K562 (cell line): ENCODE measurements around the gene METTL23. TPM values are rescaled to one million over a fixed set of nuclear protein-coding genes. Genes with fewer than 3 reads are reported as not detected.

Experiments
- ARID2 ChIP-seq: fragments of 450-650 bp; IDR thresholded peaks from 2 replicates; pipeline ENCODE4 v1.6.1; 2017; ENCODE audit warnings: antibody characterized with exemption, mild to moderate bottlenecking
- BHLHE40 ChIP-seq: IDR thresholded peaks from 2 replicates; pipeline ENCODE4 v1.6.1; 2011; ENCODE audit warnings: low read length, improper control_type of control experiment
- CBX3 ChIP-seq, 2 experiments: IDR thresholded peaks; 1 replicate in 1 of 2; 2 replicates in 1 of 2; pipeline ENCODE4 v1.6.1; 2012; ENCODE audit warnings: inconsistent platforms in 2 of 2, low read length in 2 of 2, borderline replicate concordance in 1 of 2, control low read depth in 1 of 2
- CC2D1A ChIP-seq: fragments of 450-650 bp; IDR thresholded peaks from 2 replicates; pipeline ENCODE4 v1.6.1; 2017; ENCODE audit warnings: mild to moderate bottlenecking
- CREB3L1 ChIP-seq: fragments of 450-650 bp; IDR thresholded peaks from 2 replicates; pipeline ENCODE4 v1.6.1; 2014; ENCODE audit warnings: low read depth, mild to moderate bottlenecking, moderate library complexity, borderline replicate concordance
- CREM ChIP-seq: IDR thresholded peaks from 2 replicates; pipeline ENCODE4 v1.6.1; 2014; ENCODE audit warnings: antibody characterized with exemption, low read depth
- CTBP1 ChIP-seq: fragments of 450-650 bp; IDR thresholded peaks from 2 replicates; pipeline ENCODE4 v1.6.1; 2016; ENCODE audit warnings: borderline replicate concordance
- CTCF ChIP-seq, 3 experiments: IDR thresholded peaks in 2 of 3; conservative IDR thresholded peaks in 1 of 3; 2 replicates each; pipeline ENCODE4 v1.5.1; 2011 to 2012; ENCODE audit warnings: low read length in 3 of 3, mild to moderate bottlenecking in 3 of 3, control low read depth in 2 of 3, improper control_type of control experiment in 1 of 3, inconsistent platforms in 1 of 3, low read depth in 1 of 3, mixed read lengths in 1 of 3, moderate library complexity in 1 of 3; ENCODE audit not compliant: insufficient read depth in 2 of 3
- FIP1L1 ChIP-seq: fragments of 200-400 bp; formaldehyde crosslinking; IDR thresholded peaks from 2 replicates; pipeline ENCODE4 v1.6.1; 2018; ENCODE audit warnings: mild to moderate bottlenecking, low read depth, low read length; ENCODE audit not compliant: poor library complexity, severe bottlenecking
- KLF16 ChIP-seq: IDR thresholded peaks from 2 replicates; pipeline ENCODE4 v1.6.1; 2016; ENCODE audit warnings: antibody characterized with exemption
- MAZ ChIP-seq, 2 experiments: fragments of 450-650 bp in 1 of 2; sonication (generic) in 1 of 2; formaldehyde crosslinking; IDR thresholded peaks in 1 of 2; conservative IDR thresholded peaks in 1 of 2; 2 replicates each; pipeline versions ENCODE4 v1.4.0 to v1.5.0; 2020; ENCODE audit warnings: mild to moderate bottlenecking in 1 of 2, missing genetic modification reagents in 1 of 2
- PHB ChIP-seq: fragments of 250-450 bp; sonication (Bioruptor Pico); IDR thresholded peaks from 2 replicates; pipeline ENCODE4 v1.5.0; 2021
- RB1 ChIP-seq: fragments of 450-650 bp; IDR thresholded peaks from 2 replicates; pipeline ENCODE4 v1.6.1; 2017; ENCODE audit warnings: low read depth, mild to moderate bottlenecking
- RBFOX2 ChIP-seq: fragments of 200-400 bp; formaldehyde crosslinking; IDR thresholded peaks from 2 replicates; pipeline ENCODE4 v1.6.1; 2017; ENCODE audit warnings: low read depth, mild to moderate bottlenecking, low read length, moderate library complexity
- RCOR1 ChIP-seq, 2 experiments: IDR thresholded peaks; 2 replicates each; pipeline ENCODE4 v1.6.1; 2012; ENCODE audit warnings: low read depth in 2 of 2, low read length in 2 of 2, borderline replicate concordance in 1 of 2, improper control_type of control experiment in 1 of 2
- STAG1 ChIP-seq: sonication (generic); formaldehyde crosslinking; IDR thresholded peaks from 2 replicates; pipeline ENCODE4 v1.5.0; 2020; ENCODE audit warnings: missing genetic modification reagents, borderline replicate concordance
- TEAD4 ChIP-seq, 2 experiments: sonication (generic) in 1 of 2; formaldehyde crosslinking in 1 of 2; IDR thresholded peaks; 2 replicates each; pipeline versions ENCODE4 v1.6.1 to v1.8.0; 2012 to 2022; ENCODE audit warnings: borderline replicate concordance in 1 of 2, inconsistent platforms in 1 of 2, low read length in 1 of 2, mild to moderate bottlenecking in 1 of 2, missing genetic modification reagents in 1 of 2
- U2AF2 ChIP-seq: fragments of 200-400 bp; formaldehyde crosslinking; optimal IDR thresholded peaks from 2 replicates; pipeline ENCODE3; 2017; ENCODE audit warnings: low read depth, mild to moderate bottlenecking, low read length
- XRCC5 ChIP-seq: fragments of 200-400 bp; formaldehyde crosslinking; IDR thresholded peaks from 2 replicates; pipeline ENCODE4 v1.6.1; 2017; ENCODE audit warnings: low read depth, mild to moderate bottlenecking, low read length
- polyA plus RNA-seq, 8 experiments: library from polyadenylated mRNA; depleted of rRNA in 4 of 8; stranded (reverse) in 5 of 8; unstranded in 3 of 8; fragments of >200 nt; fragmentation: Nextera tagmentation in 2 of 8; fragmentation: Illumina TruSeq in 1 of 8; extraction: Ambion mirVana in 2 of 8; extraction: Trizol in 1 of 8; gene quantifications; 2 replicates each; pipeline versions ENCODE4 v1.2.1 to v1.2.3, GENCODE V29; 2011 to 2014; ENCODE audit warnings: inconsistent platforms in 1 of 8, missing spikeins in 1 of 8
- total RNA-seq, 7 experiments: library from RNA; depleted of rRNA in 6 of 7; stranded (reverse); fragments of >200 nt in 6 of 7; fragmentation: Illumina TruSeq in 2 of 7; extraction: Trizol in 2 of 7; gene quantifications; 2 replicates each; pipeline versions ENCODE4 v1.2.1 to v1.2.3, GENCODE V29; 2011 to 2021; ENCODE audit warnings: low replicate concordance in 1 of 7
- TF ChIP-seq, protein P1 (sequence below): fragments of 450-650 bp; formaldehyde crosslinking; IDR thresholded peaks from 2 replicates; pipeline ENCODE4 v1.4.0; 2020; ENCODE audit warnings: mild to moderate bottlenecking, moderate library complexity

Gene METTL23
- total and polyA plus RNA-seq, 9 of the 15 experiments (the other 6 are each of a cell fraction or from before 2014, with no cell fraction given): 29.4 to 67.3 (median 41.6) TPM

DNA sequence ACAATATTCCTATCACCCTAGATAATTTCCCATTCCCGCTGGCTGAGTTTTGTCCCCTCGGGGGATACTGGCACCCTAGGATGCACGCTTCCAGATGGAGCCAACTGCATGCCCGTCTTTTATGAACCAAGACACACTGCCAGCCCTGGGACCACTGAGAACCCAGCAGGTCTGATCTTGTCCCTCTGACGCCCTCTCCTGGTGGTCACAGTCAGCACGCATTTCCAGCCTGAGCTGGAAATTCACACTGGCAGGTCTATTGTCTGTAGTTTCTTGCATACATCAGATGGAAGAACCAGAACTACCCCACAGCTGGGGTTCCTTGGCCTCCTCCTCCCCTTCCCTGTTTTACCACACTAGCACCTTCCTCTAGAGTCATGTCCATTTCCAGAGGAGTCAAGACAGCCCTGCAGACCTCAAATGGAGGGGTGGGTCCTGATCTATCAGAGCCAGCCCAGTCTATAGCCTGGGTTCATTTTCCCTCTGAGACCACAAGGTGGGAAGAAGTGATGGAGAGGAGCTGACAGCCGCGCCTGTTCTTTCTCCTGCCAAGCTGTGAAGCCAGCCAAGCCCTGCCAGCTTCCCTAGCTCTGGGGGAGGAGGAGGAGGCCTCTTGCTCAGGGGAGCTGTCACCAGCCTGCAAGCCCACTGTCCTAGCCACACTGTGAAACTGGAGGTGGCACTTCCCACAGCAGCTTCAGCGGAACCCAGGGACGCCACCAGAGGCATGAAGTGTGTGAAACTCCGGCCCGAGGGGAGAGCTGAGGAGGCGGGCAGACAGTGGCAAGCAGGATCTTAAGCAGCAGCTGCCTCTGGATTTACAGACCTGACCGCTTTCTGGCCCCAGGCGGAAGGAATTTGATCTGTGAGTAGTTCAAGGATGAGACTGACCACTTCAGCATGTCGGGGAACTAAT lies 45.2 kb upstream of the METTL23 start (continued):
- TF ChIP-seq CREB3L1 (peak; percentile 20; the same call in 1 of the 2 replicates), CREM (peak; percentile 52; the same call in 1 of the 2 replicates), ARID2 (peak; percentile 64; the same call in 1 of the 2 replicates), RBFOX2 (no peak), STAG1 (CRISPR knock-in tag) (peak; percentile 65), CTCF (IDR thresholded peaks at IDR 0.05 in 2 of 3, conservative IDR thresholded peaks at IDR 0.05 in 1 of 3; ENCODE audit: insufficient read depth in 2 of 3, low read depth in 1 of 3, low read length in 3 of 3) (peak; percentile 91 to 95 (median 91)), U2AF2 (no peak), KLF16 (peak; percentile 41; the same call in 1 of the 2 replicates), MAZ (CRISPR knock-in tag; conservative IDR thresholded peaks at IDR 0.05 in 1 of 2, IDR thresholded peaks at IDR 0.05 in 1 of 2) (peak in 1 of 2 experiments; percentile 49; a peak in 1 of 4 replicates), RB1 (peak; percentile 33; the same call in 1 of the 2 replicates), XRCC5 (peak; percentile 49; the same call in 1 of the 2 replicates), CC2D1A (peak; percentile 85; the same call in 1 of the 2 replicates), RCOR1 (IDR thresholded peaks at IDR 0.05; ENCODE audit: borderline replicate concordance in 1 of 2, low read depth in 2 of 2, low read length in 2 of 2) (peak in 1 of 2 experiments; percentile 32; a peak in 1 of 4 replicates), PHB (CRISPR knock-in tag) (no peak), FIP1L1 (no peak), CBX3 (IDR thresholded peaks at IDR 0.05; ENCODE audit: borderline replicate concordance in 1 of 2, low read length in 2 of 2) (peak in 1 of 2 experiments; percentile 59; a peak in 1 of 3 replicates), CTBP1 (0 out of 2 replicates have a peak, but pooled peaks have one; percentile 14), BHLHE40 (no peak), TEAD4 (IDR thresholded peaks at IDR 0.05; ENCODE audit: low read length) (0 out of 2 replicates have a peak, but pooled peaks have one; percentile 40), TEAD4 (CRISPR knock-in tag; IDR thresholded peaks at IDR 0.05; ENCODE audit: borderline replicate concordance) (no peak)
- TF ChIP-seq, protein P1, sequence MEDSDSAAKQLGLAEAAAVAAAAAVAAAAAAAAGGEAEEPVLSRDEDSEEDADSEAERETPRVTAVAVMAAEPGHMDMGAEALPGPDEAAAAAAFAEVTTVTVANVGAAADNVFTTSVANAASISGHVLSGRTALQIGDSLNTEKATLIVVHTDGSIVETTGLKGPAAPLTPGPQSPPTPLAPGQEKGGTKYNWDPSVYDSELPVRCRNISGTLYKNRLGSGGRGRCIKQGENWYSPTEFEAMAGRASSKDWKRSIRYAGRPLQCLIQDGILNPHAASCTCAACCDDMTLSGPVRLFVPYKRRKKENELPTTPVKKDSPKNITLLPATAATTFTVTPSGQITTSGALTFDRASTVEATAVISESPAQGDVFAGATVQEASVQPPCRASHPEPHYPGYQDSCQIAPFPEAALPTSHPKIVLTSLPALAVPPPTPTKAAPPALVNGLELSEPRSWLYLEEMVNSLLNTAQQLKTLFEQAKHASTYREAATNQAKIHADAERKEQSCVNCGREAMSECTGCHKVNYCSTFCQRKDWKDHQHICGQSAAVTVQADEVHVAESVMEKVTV: peak; percentile 79
